NCI-H460 (cell line): Measurements from ENCODE around the gene EID1. TPM values are rescaled to one million over a fixed set of nuclear protein-coding genes. Genes with fewer than 3 reads are reported as not detected.
A peak's percentile ranks its signal among the peaks of the same experiment; 100 is the strongest.
"Not testable (repeated sequence)": the region's sequence is repeated elsewhere in the genome, so short reads cannot be mapped to it uniquely, and the experiment has no call there.

ENCODE experiments used
- DNase-seq: peaks from one replicate; pipeline ENCODE4 v3.0.0-alpha.2; 2016; ENCODE audit warnings: low read depth; ENCODE audit errors: extremely low read depth
- total RNA-seq: library from RNA; depleted of rRNA; stranded (reverse); fragments of >200 nt; shearing (Covaris generic); gene quantifications from 2 replicates; pipeline ENCODE4 v1.2.3, GENCODE V29; 2014; rRNA removed

The EID1 gene
- total RNA-seq, 1 experiment from 2014 or later = 253 TPM

DNA sequence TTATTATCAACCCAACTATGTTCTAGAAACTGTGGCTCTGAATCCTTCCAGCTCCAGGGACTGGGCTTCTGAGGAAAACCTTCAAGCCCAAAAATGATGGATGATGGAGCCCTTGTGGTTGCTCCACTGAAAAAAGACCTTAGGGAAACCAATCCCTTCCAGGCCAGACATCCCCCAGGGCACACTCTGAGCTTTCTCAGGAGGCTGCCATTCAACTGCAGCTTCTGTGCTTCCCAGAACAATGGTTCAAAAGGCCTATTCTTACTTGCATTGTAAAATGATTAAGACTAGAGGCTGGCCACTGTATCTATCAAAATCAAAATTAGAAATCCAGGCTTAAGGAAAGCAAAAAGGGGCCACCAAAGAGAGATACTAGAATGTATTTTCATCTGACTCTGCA lies 27.3 kb downstream of the EID1 start:
- DNase-seq = no peak

DNA sequence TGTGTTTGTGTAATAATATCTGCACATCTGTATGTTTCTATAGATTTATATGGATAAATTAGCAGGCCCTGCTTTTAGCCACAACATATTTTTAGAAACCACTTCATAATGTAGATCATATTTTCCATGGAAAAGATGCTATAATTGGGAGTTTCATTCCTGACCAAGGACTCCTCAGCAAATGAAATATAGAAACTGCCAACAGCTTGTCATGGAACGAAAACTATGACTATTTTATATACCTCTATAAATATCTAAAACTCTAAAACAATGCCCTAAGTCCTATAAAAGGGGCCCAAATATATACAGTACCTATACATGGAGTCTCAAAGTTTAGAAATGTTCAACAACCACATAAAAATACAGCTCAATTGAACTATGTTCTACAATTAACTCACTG lies 27.9 kb downstream of the EID1 start:
- no peak for DNase-seq

DNA sequence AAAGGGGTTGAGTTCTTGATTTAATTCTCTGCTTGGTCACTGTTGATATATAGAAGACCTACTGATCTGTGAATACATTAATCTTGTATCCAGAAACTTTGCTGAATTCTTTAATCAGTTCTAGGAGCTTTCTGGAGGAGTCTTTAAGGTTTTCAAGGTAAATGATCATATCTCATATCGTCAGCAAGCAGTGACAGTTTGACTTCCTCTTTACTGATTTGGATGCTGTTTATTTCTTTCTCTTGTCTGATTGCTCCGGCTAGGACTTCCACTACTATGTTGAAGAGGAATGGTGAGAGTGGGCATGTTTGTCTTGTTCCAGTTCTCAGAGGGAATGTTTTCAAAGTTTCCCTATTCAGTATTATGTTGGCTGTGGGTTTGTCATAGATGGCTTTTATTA lies 31.4 kb downstream of the EID1 start:
- not testable (repeated sequence) for DNase-seq

DNA sequence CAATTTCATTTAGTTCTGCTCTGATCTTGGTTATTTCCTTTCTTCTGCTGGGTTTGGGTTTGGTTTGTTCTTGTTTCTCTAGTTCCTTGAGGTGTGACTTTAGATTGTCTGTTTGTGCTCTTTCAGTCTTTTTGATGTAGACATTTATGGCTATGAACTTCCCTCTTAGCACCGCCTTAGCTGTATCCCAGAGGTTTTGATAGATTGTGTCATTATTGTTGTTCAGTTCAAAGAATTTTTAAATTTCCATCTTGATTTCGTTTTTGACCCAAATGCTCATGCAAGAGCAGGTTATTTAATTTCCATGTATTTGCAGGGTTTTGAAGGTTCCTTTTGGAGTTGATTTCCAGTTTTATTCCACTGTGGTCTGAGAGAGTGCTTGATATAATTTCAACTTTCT lies 32.6 kb downstream of the EID1 start:
- not testable (repeated sequence) for DNase-seq

DNA sequence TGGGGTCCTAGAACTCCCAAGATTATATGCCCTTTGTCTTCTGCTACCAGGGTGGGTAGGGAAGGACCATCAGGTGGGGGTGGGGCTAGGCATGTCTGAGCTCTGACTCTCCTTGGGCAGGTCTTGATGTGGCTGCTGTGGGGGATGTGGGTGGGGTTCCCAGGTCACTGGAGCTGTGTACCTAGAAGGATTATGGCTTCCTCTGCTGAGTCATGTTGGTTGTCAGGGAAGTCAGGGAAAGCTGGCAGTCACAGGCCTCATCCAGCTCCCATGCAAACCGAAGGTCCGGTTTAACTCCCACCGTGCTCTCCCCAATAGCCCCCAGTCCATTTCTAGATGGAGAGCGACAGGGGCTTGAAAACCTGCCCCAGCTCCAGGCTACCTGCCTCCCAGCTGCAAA lies 35.2 kb downstream of the EID1 start:
- DNase-seq = no peak

DNA sequence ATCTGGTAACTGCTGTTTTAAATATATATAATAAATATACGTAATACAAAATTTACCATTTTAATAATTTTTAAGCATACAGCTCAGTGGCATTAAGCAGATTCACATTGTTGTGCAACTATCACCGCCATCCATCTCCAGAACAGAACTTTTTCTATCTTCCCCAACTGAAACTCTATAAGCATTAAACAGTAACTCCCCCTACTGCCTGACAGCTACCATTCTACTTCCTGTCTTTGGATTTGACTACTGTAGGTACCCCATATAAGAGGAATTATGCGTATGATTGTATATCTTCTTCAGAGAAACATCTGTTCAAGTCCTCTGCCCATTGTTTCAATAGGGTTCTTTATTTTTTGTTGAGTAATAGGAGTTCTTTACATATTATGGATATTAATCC lies 36.8 kb downstream of the EID1 start:
- no peak for DNase-seq

DNA sequence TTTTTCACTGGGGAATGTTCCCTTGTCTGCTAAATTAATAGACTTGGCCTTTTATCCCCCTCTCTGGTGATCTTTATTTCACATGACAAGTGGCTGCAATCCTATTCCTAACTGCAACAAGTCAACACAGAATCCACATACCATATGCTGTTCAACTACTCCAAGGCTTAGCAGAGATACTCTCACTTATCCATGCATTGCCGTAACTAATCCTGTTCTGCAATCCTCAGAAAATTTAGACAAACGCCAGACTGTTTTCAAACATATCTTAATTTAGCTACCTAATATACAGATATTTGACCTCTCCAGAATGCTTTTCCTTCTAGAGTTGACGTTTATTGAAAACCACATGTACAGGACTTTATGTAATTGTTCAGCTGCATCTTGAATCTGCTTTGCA lies 37.9 kb downstream of the EID1 start:
- no peak for DNase-seq

DNA sequence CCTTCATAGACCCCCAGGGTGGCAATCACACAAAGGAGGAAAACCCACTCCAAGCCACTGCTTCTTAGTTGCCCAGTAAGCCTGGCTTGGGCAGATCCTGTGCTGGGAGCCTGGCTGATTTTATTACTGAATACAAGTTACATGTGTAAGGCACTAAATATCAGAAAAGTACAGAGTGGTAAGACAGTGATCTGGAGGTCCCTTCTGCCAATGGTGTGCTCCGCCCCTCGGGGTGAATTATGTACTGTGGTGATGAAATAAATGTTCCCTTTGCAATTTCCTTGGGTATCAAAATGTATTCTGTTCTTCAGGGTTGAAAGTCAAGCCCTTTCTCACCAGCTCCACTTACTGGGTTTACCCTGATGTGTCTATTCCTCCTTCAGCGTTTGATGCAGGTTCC lies 38.8 kb downstream of the EID1 start:
- DNase-seq = no peak

DNA sequence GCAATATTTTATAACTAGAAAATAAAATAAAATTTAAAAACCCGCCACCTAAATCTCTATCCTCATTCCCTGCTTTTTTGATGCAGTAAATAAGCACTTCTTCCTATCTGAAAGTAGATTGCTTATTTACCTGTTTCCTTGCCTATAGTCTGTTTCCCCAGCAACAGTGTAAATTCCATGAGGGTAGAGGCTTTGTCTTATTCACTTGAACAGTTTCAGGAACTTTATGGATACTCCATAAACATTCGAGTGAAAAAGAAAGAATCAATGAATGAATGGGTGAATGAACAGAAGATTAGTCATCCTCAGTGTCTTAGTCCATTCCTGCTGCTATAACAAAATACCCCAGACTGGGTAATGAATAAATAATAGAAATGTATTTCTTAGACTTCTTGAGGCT lies 44.1 kb downstream of the EID1 start:
- DNase-seq = no peak

DNA sequence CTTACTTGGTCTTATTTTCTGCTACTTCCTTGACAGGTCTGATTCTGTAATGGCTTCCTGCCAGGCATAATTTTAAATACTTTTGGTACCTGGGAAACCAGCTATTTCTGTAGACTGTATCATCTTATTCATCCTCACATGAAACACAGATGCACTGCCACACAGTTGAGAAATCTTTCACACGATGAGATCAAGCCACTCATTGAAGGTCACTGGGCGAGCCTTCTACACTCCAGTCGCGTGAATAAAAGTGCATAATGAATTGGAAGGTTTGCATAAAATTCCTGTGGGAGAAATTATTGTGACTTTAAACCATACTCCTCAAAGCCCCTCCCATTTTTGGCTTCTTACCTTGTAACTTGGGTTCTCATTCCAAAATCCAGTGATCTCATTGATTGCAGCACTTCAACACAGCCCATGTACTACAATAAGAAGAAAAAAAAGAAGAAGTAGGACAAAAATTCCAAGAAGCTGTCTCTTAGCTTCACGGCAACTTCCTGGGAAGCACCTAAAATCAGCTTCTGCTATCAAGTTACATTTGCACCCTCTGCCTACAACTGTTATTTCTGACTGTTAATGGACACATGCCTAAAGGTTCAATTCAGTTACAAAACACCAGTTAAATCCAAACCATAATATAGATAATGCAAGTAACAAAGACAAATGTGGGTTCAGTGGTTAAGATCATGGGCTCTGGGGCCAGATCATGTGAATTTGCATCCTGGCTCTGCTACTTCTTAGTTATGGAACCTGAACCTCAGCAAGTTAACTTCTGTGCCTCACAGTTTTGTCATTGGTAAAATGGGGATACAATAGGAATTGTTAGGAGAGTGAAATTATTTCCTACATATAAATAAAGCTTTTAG lies 46.8 kb downstream of the EID1 start:
- no peak for DNase-seq

DNA sequence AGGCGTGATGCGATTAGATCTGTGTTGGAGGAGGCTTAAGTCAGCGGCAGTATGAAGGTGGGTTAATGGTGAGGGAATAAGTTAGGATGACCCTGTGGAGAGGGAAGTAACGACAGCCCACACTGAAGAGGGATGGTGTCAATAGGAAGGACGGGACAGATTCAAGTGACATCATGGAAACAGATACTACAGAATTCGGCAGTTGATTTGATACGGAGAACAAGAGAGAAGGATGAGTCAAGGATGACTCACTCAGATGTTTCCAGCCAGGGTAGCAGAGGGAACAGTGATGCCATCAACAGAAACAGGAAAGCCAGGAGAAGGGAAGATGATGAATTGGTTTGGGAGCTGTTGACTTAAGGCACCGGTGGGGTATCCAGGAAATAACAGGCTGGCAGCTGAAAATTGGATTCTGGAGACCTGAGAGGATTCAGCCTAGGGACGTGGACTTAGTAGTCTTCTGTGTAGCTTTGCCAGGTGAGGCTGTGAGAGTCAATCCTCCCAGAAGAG lies 47.8 kb downstream of the EID1 start:
- peak; percentile 85 for DNase-seq

DNA sequence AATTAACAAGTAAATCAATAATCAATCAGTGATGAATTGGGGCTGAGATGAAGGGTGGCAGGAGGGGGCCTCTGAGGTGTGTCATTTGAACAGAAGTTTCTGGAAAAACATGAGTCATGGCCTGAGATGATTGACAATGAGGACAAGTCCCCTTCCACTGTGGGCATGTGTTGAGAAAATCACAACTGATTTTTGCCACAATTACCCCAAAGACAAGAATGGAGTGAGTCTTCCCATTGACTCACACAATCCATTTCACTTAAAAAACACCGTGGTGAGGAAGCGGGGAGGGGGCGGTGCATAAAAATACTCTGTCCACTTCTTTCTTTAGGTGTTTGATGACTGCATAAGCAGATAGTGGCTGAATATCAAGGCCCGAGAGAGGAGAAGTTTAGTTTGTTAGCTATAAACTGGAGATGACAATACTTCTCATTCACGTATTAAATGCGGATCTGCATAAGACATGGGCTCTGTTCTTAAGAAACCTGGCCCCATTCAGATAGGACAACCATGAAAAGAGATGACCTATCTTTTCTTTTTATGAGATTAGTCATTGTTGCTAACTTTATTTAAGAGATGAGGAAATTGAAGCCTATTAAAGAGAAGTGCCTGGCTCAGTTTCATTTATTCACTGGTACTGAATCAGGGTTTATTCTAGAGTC lies 51.1 kb downstream of the EID1 start:
- no peak for DNase-seq

DNA sequence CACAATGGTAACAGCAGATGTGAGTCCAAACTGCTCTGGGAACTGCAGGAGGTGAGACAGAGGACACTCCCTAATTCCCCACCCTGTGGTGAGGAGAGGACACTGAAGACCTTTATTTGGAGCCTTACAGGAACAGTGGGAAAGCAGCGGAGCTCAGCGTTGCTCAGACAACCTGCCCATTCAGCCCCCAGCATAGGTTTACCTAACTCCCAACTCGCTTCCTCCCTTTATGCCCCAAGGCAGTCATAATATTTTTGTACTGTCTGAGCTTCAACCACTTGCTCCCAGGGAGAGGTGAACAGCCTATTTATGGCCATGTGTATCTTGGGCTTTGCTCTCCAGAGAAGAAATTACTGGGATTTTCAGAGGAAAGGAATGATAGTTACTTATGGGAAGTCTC lies 51.7 kb downstream of the EID1 start:
- DNase-seq = no peak

Other genes with a start within 250 kb of the EID1 start
- gene FBN1, start 232.4 kb upstream of the EID1 start, total RNA-seq = 9.3 and 9.9 TPM in 2 replicates
- gene CEP152, start 67.1 kb upstream of the EID1 start, total RNA-seq = 9.9 and 12.5 TPM in 2 replicates
- 10.9 and 11.9 TPM in 2 replicates for gene SHC4, start 85.8 kb downstream of the EID1 start, total RNA-seq
- gene SECISBP2L, start 168.3 kb downstream of the EID1 start, total RNA-seq = 29.2 and 30.2 TPM in 2 replicates